PC-3 (cell line): Measurements from ENCODE around the gene RNF141. TPM values are rescaled to one million over a fixed set of nuclear protein-coding genes. Genes with fewer than 3 reads are reported as not detected.
A peak's percentile ranks its signal among the peaks of the same experiment; 100 is the strongest.

Experiments used
- ATAC-seq: fragments of 200-7000 bp; cut with Tn5 transposase; 2 replicates; pipeline ENCODE4 v1.9.1; 2020; ENCODE audit warnings: mild to moderate bottlenecking, moderate library complexity
- Bru-seq: library from RNA; stranded (reverse); fragments of 400-500 nt; gene quantifications from one replicate; lab custom pipeline; 2021; lab: Mats Ljungman, UMichigan
- BruChase-seq, 2 experiments: library from RNA; stranded (reverse); fragments of 400-500 nt; gene quantifications; one replicate each; lab custom pipeline; 2021; lab: Mats Ljungman, UMichigan
- BruUV-seq: library from RNA; stranded (reverse); fragments of 400-500 nt; replicated peaks from 2 replicates; lab custom pipeline; 2021; lab: Mats Ljungman, UMichigan
- CTCF ChIA-PET: fragments of 300-600 bp; sonication (Branson Sonifier 250); formaldehyde crosslinking; loops from one replicate; lab custom pipeline; 2022; ENCODE audit warnings: antibody characterized with exemption; lab: Charles Lee
- POLR2A ChIA-PET: fragments of 300-600 bp; sonication (Branson Sonifier 250); formaldehyde crosslinking; loops from one replicate; lab custom pipeline; 2022; ENCODE audit warnings: antibody characterized with exemption; ENCODE audit not compliant: unreplicated experiment; lab: Charles Lee
- DNase-seq: peaks from one replicate; pipeline ENCODE4 v3.0.0-alpha.2; 2015
- H2AFZ ChIP-seq: fragments of 300-600 bp; sonication (generic); 2 replicates; pipeline ENCODE4 v1.6.0; 2016; ENCODE audit warnings: antibody characterized with exemption, low read length
- H3F3A ChIP-seq: fragments of 300-600 bp; sonication (generic); one replicate; pipeline ENCODE4 v1.6.0; 2017; ENCODE audit warnings: antibody characterized with exemption, low read length, control low read depth, mild to moderate bottlenecking; ENCODE audit not compliant: unreplicated experiment
- H3K27ac ChIP-seq: fragments of 300-600 bp; sonication (generic); 2 replicates; pipeline ENCODE4 v1.5.1; 2016; ENCODE audit warnings: mild to moderate bottlenecking, low read length
- H3K27me3 ChIP-seq: fragments of 300-600 bp; sonication (generic); 2 replicates; pipeline ENCODE4 v1.6.1; 2016; ENCODE audit warnings: low read length, mixed read lengths
- H3K36me3 ChIP-seq: fragments of 300-600 bp; sonication (generic); 2 replicates; pipeline ENCODE4 v1.6.1; 2016; ENCODE audit warnings: low read depth, mixed run types, low read length, mixed read lengths
- H3K4me1 ChIP-seq: fragments of 300-600 bp; sonication (generic); 2 replicates; pipeline ENCODE4 v1.5.1; 2016; ENCODE audit warnings: low read length; ENCODE audit not compliant: insufficient read depth
- H3K4me2 ChIP-seq: fragments of 300-600 bp; sonication (generic); 2 replicates; pipeline ENCODE4 v1.6.0; 2016; ENCODE audit warnings: low read length
- H3K4me3 ChIP-seq: fragments of 300-600 bp; sonication (generic); 2 replicates; pipeline ENCODE4 v1.5.1; 2016; ENCODE audit warnings: mild to moderate bottlenecking, low read length, mixed read lengths
- H3K79me2 ChIP-seq: fragments of 300-600 bp; sonication (generic); 2 replicates; pipeline ENCODE4 v1.6.1; 2017; ENCODE audit warnings: low read length, mixed read lengths
- H3K9ac ChIP-seq: fragments of 300-600 bp; sonication (generic); 2 replicates; pipeline ENCODE4 v1.6.0; 2016; ENCODE audit warnings: mild to moderate bottlenecking, low read length
- H3K9me2 ChIP-seq: fragments of 300-600 bp; sonication (generic); replicated peaks from 2 replicates; pipeline ENCODE4 v1.6.1; 2016; ENCODE audit warnings: mixed run types, low read length, mixed read lengths
- H3K9me3 ChIP-seq: fragments of 300-600 bp; sonication (generic); 2 replicates; pipeline ENCODE4 v1.6.1; 2016; ENCODE audit warnings: low read length, mixed read lengths
- H4K20me1 ChIP-seq: fragments of 300-600 bp; sonication (generic); 2 replicates; pipeline ENCODE4 v1.6.1; 2016; ENCODE audit warnings: low read length, mixed read lengths
- CTCF ChIP-seq: fragments of 300-600 bp; sonication (generic); conservative IDR thresholded peaks from 2 replicates; pipeline ENCODE4 v1.5.1; 2017; ENCODE audit warnings: antibody characterized with exemption, low read depth, mild to moderate bottlenecking, low read length
- EZH2 ChIP-seq: fragments of 300-600 bp; sonication (generic); IDR thresholded peaks from one replicate; pipeline ENCODE4 v1.6.1; 2017; ENCODE audit warnings: antibody characterized with exemption, mild to moderate bottlenecking, low read length; ENCODE audit not compliant: unreplicated experiment
- EZH2phosphoT487 ChIP-seq: fragments of 300-600 bp; sonication (generic); IDR thresholded peaks from 2 replicates; pipeline ENCODE4 v1.6.1; 2018; ENCODE audit warnings: mild to moderate bottlenecking, antibody characterized with exemption, low read length, borderline replicate concordance
- intact Hi-C: fragments of 100-400 bp; cut with micrococcal nuclease; formaldehyde crosslinking; loops from 2 replicates; pipeline ENCODE4 v1.9.0; 2023
- long read RNA-seq: library from polyadenylated mRNA; unstranded; transcript quantifications from one replicate; pipeline ENCODE4 v2.0.0, GENCODE V29; 2021; ENCODE audit not compliant: unreplicated experiment
- total RNA-seq: library from RNA; depleted of rRNA; stranded (reverse); fragments of >200 nt; gene quantifications from 2 replicates; pipeline ENCODE4 v1.2.3, GENCODE V29; 2014; rRNA removed

Gene RNF141
- total RNA-seq (12.6 and 13.8 TPM in 2 replicates), Bru-seq, nascent RNA (percentile 75 among the genes with signal in this experiment), BruChase-seq, experiment 1, labeled RNA remaining after a 6-hour chase (percentile 69 among the genes with signal in this experiment), BruChase-seq, experiment 2, labeled RNA remaining after a 2-hour chase (percentile 68 among the genes with signal in this experiment)
- long read RNA-seq, full-length matches to known transcripts = 73 of 74 reads
- long read RNA-seq, partial matches to known transcripts = 1 of 74 reads
- long read RNA-seq, other reads (novel, unspliced or antisense) = 0 of 74 reads

- peaks cover 22% of the 10 kb centered on the region for H3K4me1 ChIP-seq
- H3K4me2 ChIP-seq = peak within 1 kb of the TSS; percentile 90
- H3K27ac ChIP-seq = peak within 1 kb of the TSS; percentile 59
- peak within 1 kb of the TSS; percentile 85 for H3K9ac ChIP-seq
- no peaks in the 10 kb centered on the region for H3F3A ChIP-seq
- DNase-seq (peak; percentile 92), ATAC-seq (peak; percentile 92)
- ChIA-PET POLR2A (interaction anchor here (0.5 to 1.6 kb wide), 4 partner anchors 9 to 337 kb away, joined by 4 to 11 read pairs (median 6); no protein-coding TSS in a partner anchor), CTCF (interaction anchor here (0.5 to 1.2 kb wide), 10 partner anchors 9 to 135 kb away, joined by 3 to 5 read pairs (median 4); partner anchors contain the start of gene AMPD3)
- H3K4me3 ChIP-seq = peak within 1 kb of the TSS; percentile 76
- TF ChIP-seq CTCF (peak; percentile 73), EZH2 (no peak)
- H2AFZ ChIP-seq = peak within 1 kb of the TSS; percentile 98
- intact Hi-C loops = loop anchor here (2.0 kb wide), 2 partner anchors 20 to 54 kb away; no protein-coding TSS in a partner anchor
- no TSS peak for BruUV-seq
- H3K27me3 ChIP-seq = no peaks in the 10 kb centered on the region
- H3K36me3 ChIP-seq = no peaks in the 10 kb centered on the region
- no peaks in the 10 kb centered on the region for H3K9me2 ChIP-seq
- peaks cover 29% of the 10 kb centered on the region for H3K79me2 ChIP-seq
- peaks cover 4% of the 10 kb centered on the region; the same call in 1 of the 2 replicates for H4K20me1 ChIP-seq
- no peaks in the 10 kb centered on the region for H3K9me3 ChIP-seq
Observed at GRCh38 chr11:10540915-10541560, at the start of gene RNF141. Gene RNF141, minus strand, starts transcription at chr11:10541187. Its CDS starts 7,029 bp downstream, at chr11:10534158.

- intact Hi-C loops = no loop called here
- TF ChIP-seq CTCF = no peak
- no peak for TF ChIP-seq EZH2phosphoT487
- TF ChIP-seq EZH2 = no peak
- Histone ChIP-seq H3F3A (no peaks in the 10 kb centered on the region), H3K9me2 (no peaks in the 10 kb centered on the region), H3K9me3 (no peaks in the 10 kb centered on the region), H3K4me2 (no peak overlapping the region), H3K27me3 (no peaks in the 10 kb centered on the region), H2AFZ (no peak overlapping the region), H3K79me2 (no peaks in the 10 kb centered on the region), H4K20me1 (no peaks in the 10 kb centered on the region), H3K9ac (no peak overlapping the region), H3K27ac (no peak overlapping the region), H3K4me1 (peaks cover 58% of the 10 kb centered on the region), H3K4me3 (no peak overlapping the region), H3K36me3 (no peaks in the 10 kb centered on the region)
- ATAC-seq = no peak
- BruUV-seq = no TSS peak
- CTCF ChIA-PET = no interaction called here
- no peak for DNase-seq
- POLR2A ChIA-PET = no interaction called here
Observed at GRCh38 chr11:10590218-10590915, 49.4 kb upstream of the RNF141 start.
